Measurements from ENCODE around the gene TEX52. TPM values are rescaled to one million over a fixed set of nuclear protein-coding genes. Genes with fewer than 3 reads are reported as not detected.

Gene TEX52
- total RNA-seq, 1 experiment from 2014 or later, result not detected

- TF ChIP-seq SRF (IDR thresholded peaks at IDR 0.05; ENCODE audit: low read depth), result no peak
Measured at GRCh38 chr12:2833810-2834209, 23.0 kb downstream of the TEX52 start (continued).

GRCh38 chr12:2833327-2833726 lies 23.5 kb downstream of the TEX52 start:
- H3K36me3 ChIP-seq (ENCODE audit: control insufficient read depth in 1 of 2, insufficient read depth in 2 of 2, low read length in 2 of 2), result no peaks in the 10 kb centered on the region
- TF ChIP-seq ZFX (IDR thresholded peaks at IDR 0.05) (no peak), FOSL1 (IDR thresholded peaks at IDR 0.05; ENCODE audit: low read depth) (no peak), POLR2AphosphoS5 (IDR thresholded peaks at IDR 0.05; ENCODE audit: low read depth, low read length) (no peak), ZBTB33 (IDR thresholded peaks at IDR 0.05; ENCODE audit: extremely low read depth, insufficient replicate concordance, low read length) (no peak), ATF3 (IDR thresholded peaks at IDR 0.05) (no peak), RAD21 (IDR thresholded peaks at IDR 0.05; ENCODE audit: low read depth) (no peak), CEBPB (IDR thresholded peaks at IDR 0.05; ENCODE audit: low read depth) (no peak), TCF7L2 (IDR thresholded peaks at IDR 0.05; ENCODE audit: borderline replicate concordance, extremely low read depth, insufficient read depth, insufficient read length) (no peak), EZH2phosphoT487 (IDR thresholded peaks at IDR 0.05; ENCODE audit: borderline replicate concordance) (no peak), YY1 (IDR thresholded peaks at IDR 0.05; ENCODE audit: extremely low read depth, insufficient replicate concordance, low read depth, low read length) (no peak), SRF (IDR thresholded peaks at IDR 0.05; ENCODE audit: low read depth) (no peak)
- H3K9me3 ChIP-seq (ENCODE audit: control insufficient read depth in 1 of 2, insufficient read depth in 1 of 2, low read depth in 1 of 2, low read length in 2 of 2), result no peaks in the 10 kb centered on the region
- no peaks in the 10 kb centered on the region for H3K9me2 ChIP-seq (ENCODE audit: insufficient read depth)
- H3K27me3 ChIP-seq (ENCODE audit: insufficient read depth, low read length), result no peaks in the 10 kb centered on the region
- no TSS peak for BruUV-seq (replicated peaks)
- ChIA-PET RAD21 (ENCODE audit: low non-redundant PET in 1 of 2, low total read pairs in 2 of 2, uncharacterized antibody in 2 of 2, unreplicated experiment in 2 of 2) (no interaction called here), CTCF (no interaction called here), POLR2A (no interaction called here)
- intact Hi-C loops (cut with micrococcal nuclease), result no loop called here
- H4K20me1 ChIP-seq (ENCODE audit: insufficient read depth), result no peaks in the 10 kb centered on the region
- H3K27ac ChIP-seq (ENCODE audit: low read depth, low read length), result no peak overlapping the region
- H2AFZ ChIP-seq (ENCODE audit: low read depth, low read length, poor library complexity, severe bottlenecking), result no peak overlapping the region
- H3K9ac ChIP-seq (ENCODE audit: low read length), result no peak overlapping the region
- H3K79me2 ChIP-seq (ENCODE audit: insufficient read depth, low read length), result no peaks in the 10 kb centered on the region
- DNase-seq (ENCODE audit: low read depth, low spot score) (no peak), ATAC-seq (no peak; the same call in 1 of the 2 replicates)
- H3K4me2 ChIP-seq (ENCODE audit: low read length), result no peak overlapping the region
- H3K4me3 ChIP-seq (replicated peaks in 1 of 2; ENCODE audit: low read depth in 1 of 2, low read length in 2 of 2), result no peak overlapping the region
- H3K4me1 ChIP-seq (ENCODE audit: control insufficient read depth in 1 of 2, insufficient read depth in 2 of 2, low read length in 2 of 2), result no peaks in the 10 kb centered on the region

Measured in HCT116 (cell line).